Skeletal muscle satellite cell (primary cell): ENCODE results near the gene TMEM253. TPM values are rescaled to one million over a fixed set of nuclear protein-coding genes. Genes with fewer than 3 reads are reported as not detected.

ENCODE experiments used
- small RNA-seq: library from RNA; depleted of rRNA; stranded (forward); fragments of <200 nt; gene quantifications from one replicate; pipeline ENCODE3, GENCODE V24; 2012

TMEM253 gene

Small RNA genes within 50 kb of the gene (small RNA-seq; reads per million reads assigned to genes)
- gene RNU6-252P = not detected
